Naive thymus-derived CD4-positive, alpha-beta T cell (primary cell): ENCODE measurements around the gene LBHD1. TPM values are rescaled to one million over a fixed set of nuclear protein-coding genes. Genes with fewer than 3 reads are reported as not detected.

ENCODE experiments used
- ATAC-seq: fragments of 150-1000 bp; cut with Tn5 transposase; 2 replicates; pipeline ENCODE4 v1.10.0; 2021; ENCODE audit warnings: mild to moderate bottlenecking, moderate library complexity
- CTCF ChIA-PET: fragments of 350-600 bp; sonication (Branson Sonifier 250); formaldehyde crosslinking; loops from one replicate; lab custom pipeline; 2021; ENCODE audit warnings: antibody characterized with exemption; lab: Charles Lee
- POLR2A ChIA-PET: fragments of 350-600 bp; sonication (Branson Sonifier 250); formaldehyde crosslinking; loops from one replicate; lab custom pipeline; 2021; ENCODE audit warnings: antibody characterized with exemption, inconsistent platforms; lab: Charles Lee
- DNase-seq, 9 donors: peaks; one replicate each; pipeline versions ENCODE4 v3.0.0 to v3.0.0-alpha.2; 2020 to 2022; ENCODE audit warnings: mixed read lengths in 1 of 9
- H3K27ac ChIP-seq: one replicate; pipeline ENCODE4 v1.7.0; 2013; ENCODE audit warnings: mild to moderate bottlenecking, low read depth, low read length, moderate library complexity
- H3K27me3 ChIP-seq, 2 donors: one replicate each; pipeline ENCODE4 v1.7.0; 2013; ENCODE audit warnings: low read length in 2 of 2, mild to moderate bottlenecking in 2 of 2, moderate library complexity in 2 of 2; ENCODE audit not compliant: control insufficient read depth in 2 of 2, insufficient read depth in 2 of 2
- H3K36me3 ChIP-seq, 3 experiments: 1 replicate in 2 of 3; 2 replicates in 1 of 3; pipeline ENCODE4 v1.7.0; 2013; ENCODE audit warnings: low read length in 3 of 3, mild to moderate bottlenecking in 3 of 3, moderate library complexity in 1 of 3; ENCODE audit not compliant: insufficient read depth in 3 of 3, control insufficient read depth in 2 of 3
- H3K4me1 ChIP-seq, 2 donors: one replicate each; pipeline ENCODE4 v1.7.0; 2013; ENCODE audit warnings: low read length in 2 of 2, mild to moderate bottlenecking in 2 of 2, moderate library complexity in 1 of 2; ENCODE audit not compliant: control insufficient read depth in 2 of 2, insufficient read depth in 2 of 2
- H3K4me3 ChIP-seq: 2 replicates; pipeline ENCODE4 v1.7.0; 2013; ENCODE audit warnings: mild to moderate bottlenecking, low read length
- H3K9me3 ChIP-seq, 3 experiments: 1 replicate in 2 of 3; 2 replicates in 1 of 3; pipeline ENCODE4 v1.7.0; 2013; ENCODE audit warnings: low read length in 3 of 3; ENCODE audit not compliant: control insufficient read depth in 2 of 3
- H3K27ac Mint-ChIP-seq, 9 donors: one replicate each; pipeline ENCODE4 v1.8.0; 2020 to 2022; ENCODE audit warnings: mixed read lengths in 9 of 9, mild to moderate bottlenecking in 8 of 9, moderate library complexity in 5 of 9, inconsistent platforms in 2 of 9
- H3K27me3 Mint-ChIP-seq, 5 donors: one replicate each; pipeline ENCODE4 v1.8.0; 2021 to 2022; ENCODE audit warnings: mixed read lengths in 5 of 5, mild to moderate bottlenecking in 1 of 5
- H3K36me3 Mint-ChIP-seq, 5 donors: one replicate each; pipeline ENCODE4 v1.8.0; 2020 to 2022; ENCODE audit warnings: mixed read lengths in 5 of 5, mild to moderate bottlenecking in 3 of 5, inconsistent platforms in 1 of 5
- H3K4me1 Mint-ChIP-seq, 7 donors: one replicate each; pipeline ENCODE4 v1.8.0; 2020 to 2022; ENCODE audit warnings: mixed read lengths in 7 of 7, mild to moderate bottlenecking in 3 of 7, inconsistent platforms in 1 of 7
- H3K4me3 Mint-ChIP-seq, 10 donors: one replicate each; pipeline ENCODE4 v1.8.0; 2020 to 2022; ENCODE audit warnings: mild to moderate bottlenecking in 10 of 10, mixed read lengths in 10 of 10, moderate library complexity in 6 of 10, inconsistent platforms in 2 of 10
- H3K9me3 Mint-ChIP-seq, 11 donors: one replicate each; pipeline ENCODE4 v1.8.0; 2020 to 2022; ENCODE audit warnings: mixed read lengths in 11 of 11, mild to moderate bottlenecking in 4 of 11, inconsistent platforms in 1 of 11, moderate library complexity in 1 of 11
- intact Hi-C, 2 donors: fragments of 100-400 bp; cut with micrococcal nuclease; formaldehyde crosslinking; loops; one replicate each; pipeline ENCODE4 v1.15.1; 2023
- polyA plus RNA-seq, 2 donors: library from polyadenylated mRNA; unstranded; fragments of 300-500 nt; fragmentation: Illumina TruSeq; gene quantifications; one replicate each; pipeline ENCODE4 v1.2.3, GENCODE V29; 2021
- total RNA-seq, 6 experiments: library from RNA in 5 of 6; stranded (reverse) in 5 of 6; gene quantifications; 1 replicate in 5 of 6; 2 replicates in 1 of 6; pipeline ENCODE4 v1.2.3 and lab custom pipeline; 2021 to 2026

Gene LBHD1
- total and polyA plus RNA-seq, 7 experiments from 2014 or later, result 3.5 to 26.4 (median 18.6) TPM

DNA sequence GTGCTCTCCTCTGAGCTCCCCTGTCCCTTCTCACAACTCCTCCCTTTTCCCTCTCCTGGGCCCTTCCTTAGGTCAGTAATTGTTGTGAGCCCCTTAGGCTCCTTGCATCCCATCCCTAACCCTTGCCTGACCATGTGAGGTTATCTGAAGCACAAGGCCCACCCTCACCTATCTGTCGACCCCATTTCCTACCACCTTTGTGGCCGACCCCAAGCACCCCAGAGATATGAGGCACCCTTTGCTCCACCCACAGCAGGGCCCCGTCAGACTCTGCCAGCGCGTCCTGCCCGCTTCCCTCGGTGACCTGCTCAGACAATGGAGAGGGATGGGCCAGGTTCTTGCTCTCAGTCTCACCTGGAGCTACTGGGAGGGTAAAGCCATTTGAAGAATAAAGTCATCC lies 36.7 kb upstream of the LBHD1 start:
- peaks cover 17 to 66% (median 62%) of the 10 kb centered on the region in 7 donors for H3K4me1 Mint-ChIP-seq
- peak overlapping the region; percentile 92 to 99 (median 96) for H3K4me3 Mint-ChIP-seq
- DNase-seq (peak in 3 of 9 donors; percentile 25 to 58 (median 45)), ATAC-seq (peak; percentile 9)
- intact Hi-C loops, result loop anchor here (1.0 to 5.0 kb wide), 24 partner anchors 19 to 964 kb away; partner anchors contain the start of genes GANAB (in 2 of the 2), HNRNPUL2 (in 2 of the 2), INTS5 (in 2 of the 2) and TAF6L (in 2 of the 2)
- peaks cover 0 to 4% (median 0%) of the 10 kb centered on the region in 11 donors for H3K9me3 Mint-ChIP-seq
- Histone ChIP-seq H3K9me3 (no peaks in the 10 kb centered on the region), H3K36me3 (peaks cover 0 to 14% (median 0%) of the 10 kb centered on the region in 3 experiments), H3K27ac (peak overlapping the region; percentile 84), H3K4me3 (peak overlapping the region; percentile 77), H3K4me1 (peaks cover 41 to 57% of the 10 kb centered on the region in 2 donors), H3K27me3 (no peaks in the 10 kb centered on the region)
- ChIA-PET POLR2A (interaction anchor here (0.6 to 13.6 kb wide), 38 partner anchors 8 to 1280 kb away, joined by 3 to 347 read pairs (median 7); partner anchors contain the start of genes C11orf98, CSKMT, EEF1G and GANAB), CTCF (interaction anchor here (1.3 to 1.4 kb wide), 3 partner anchors 19 to 117 kb away, joined by 3 to 6 read pairs (median 4); partner anchors contain the start of genes C11orf98, HNRNPUL2 and TUT1)
- H3K27ac Mint-ChIP-seq, result peak overlapping the region; percentile 94 to 99 (median 97)
- H3K36me3 Mint-ChIP-seq, result peaks cover 0 to 30% (median 8%) of the 10 kb centered on the region in 5 donors
- H3K27me3 Mint-ChIP-seq, result no peaks in the 10 kb centered on the region

DNA sequence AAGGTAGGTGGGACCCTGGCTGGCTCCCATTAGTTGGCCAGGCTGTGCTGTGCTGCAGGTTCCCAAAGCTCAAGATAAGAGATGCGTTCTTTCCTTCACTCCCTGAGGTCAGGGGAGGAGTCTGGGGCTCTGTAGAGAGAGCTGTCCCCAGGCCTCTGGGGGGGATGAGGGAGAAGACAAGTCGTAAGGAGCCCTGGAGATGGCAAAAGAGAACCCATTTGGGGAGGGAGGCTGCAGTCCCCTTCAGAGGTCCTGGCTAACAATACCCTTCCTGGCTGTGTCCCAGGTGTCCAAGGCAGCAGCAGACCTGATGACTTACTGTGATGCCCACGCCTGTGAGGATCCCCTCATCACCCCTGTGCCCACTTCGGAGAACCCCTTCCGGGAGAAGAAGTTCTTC lies 36.3 kb upstream of the LBHD1 start:
- CTCF ChIA-PET, result interaction anchor here (1.3 to 1.4 kb wide), 3 partner anchors 19 to 116 kb away, joined by 3 to 6 read pairs (median 4); partner anchors contain the start of genes C11orf98, HNRNPUL2 and TUT1

DNA sequence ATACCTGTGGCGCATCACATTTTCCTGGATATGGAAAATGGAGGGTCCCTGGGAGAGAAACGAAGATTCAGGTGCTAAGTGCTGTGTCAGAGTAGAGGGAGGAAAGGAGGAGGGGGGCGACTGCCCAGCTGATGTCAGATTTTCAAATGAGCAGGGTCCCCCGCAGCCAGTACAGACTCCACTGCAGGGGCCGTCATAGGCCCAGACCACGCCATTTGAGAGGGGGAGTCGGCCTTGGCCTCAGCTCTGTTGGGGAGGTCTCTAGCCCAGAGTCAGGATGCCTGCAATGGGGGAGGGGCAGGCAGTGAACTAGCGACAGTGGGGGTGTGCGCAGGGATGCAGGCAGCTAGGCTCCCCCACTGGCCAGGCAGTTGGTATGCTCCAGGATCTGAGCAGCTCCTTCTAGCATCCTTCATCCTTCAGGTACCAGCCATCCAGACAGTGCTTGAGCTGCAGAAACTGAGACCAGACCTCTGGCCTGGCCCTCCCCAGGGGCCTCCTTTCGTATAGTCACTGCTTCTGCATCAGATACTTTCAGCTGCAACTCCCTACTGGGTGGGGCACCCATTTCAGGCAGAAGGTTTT lies 35.3 kb upstream of the LBHD1 start, which contains the start of the genes BSCL2 and GNG3:
TSS of gene BSCL2 (minus strand) at position 148 of the 585 bp plus-strand sequence. CDS start 229 bp downstream, outside the sequence.
TSS of gene GNG3 (plus strand) at position 400 of the 585 bp plus-strand sequence. CDS start 620 bp downstream, outside the sequence.
- Mint-ChIP-seq H3K36me3 (peaks cover 0 to 27% (median 8%) of the 10 kb centered on the region in 5 donors), H3K27ac (peak within 1 kb of the TSS; percentile 94 to 99 (median 97)), H3K9me3 (peaks cover 0 to 4% (median 0%) of the 10 kb centered on the region in 11 donors), H3K4me3 (peak within 1 kb of the TSS; percentile 92 to 99 (median 96)), H3K4me1 (peaks cover 17 to 53% (median 48%) of the 10 kb centered on the region in 7 donors), H3K27me3 (no peaks in the 10 kb centered on the region)
- Histone ChIP-seq H3K9me3 (no peaks in the 10 kb centered on the region), H3K36me3 (peaks cover 0 to 5% (median 0%) of the 10 kb centered on the region in 3 experiments), H3K27me3 (no peaks in the 10 kb centered on the region), H3K4me3 (peak within 1 kb of the TSS; percentile 77), H3K27ac (peak within 1 kb of the TSS; percentile 84), H3K4me1 (peaks cover 41 to 46% of the 10 kb centered on the region in 2 donors)
- POLR2A ChIA-PET, result interaction anchor here (0.6 to 13.6 kb wide), 21 partner anchors 16 to 1492 kb away, joined by 3 to 347 read pairs (median 8); partner anchors contain the start of genes C11orf98, CSKMT, EEF1G and EML3
- DNase-seq (no peak), ATAC-seq (no peak)
- CTCF ChIA-PET, result interaction anchor here (1.0 to 2.5 kb wide), 3 partner anchors 26 to 115 kb away, joined by 4 to 10 read pairs (median 4); partner anchors contain the start of gene TUT1
- intact Hi-C loops, result loop anchor here (2.0 to 5.0 kb wide), 2 partner anchors 53 to 965 kb away; partner anchors contain the start of genes ATL3 (in 1 of the 2) and POLR2G (in 1 of the 2)

More for the DNA sequence above, 36.3 kb upstream of the LBHD1 start:
- Histone ChIP-seq H3K9me3 (no peaks in the 10 kb centered on the region), H3K4me1 (peaks cover 41 to 57% of the 10 kb centered on the region in 2 donors), H3K27me3 (no peaks in the 10 kb centered on the region), H3K27ac (peak overlapping the region; percentile 84), H3K4me3 (peak overlapping the region; percentile 77), H3K36me3 (peaks cover 0 to 10% (median 0%) of the 10 kb centered on the region in 3 experiments)
- DNase-seq (no peak), ATAC-seq (no peak)
- Mint-ChIP-seq H3K36me3 (peaks cover 0 to 27% (median 8%) of the 10 kb centered on the region in 5 donors), H3K27me3 (no peaks in the 10 kb centered on the region), H3K9me3 (peaks cover 0 to 4% (median 0%) of the 10 kb centered on the region in 11 donors), H3K27ac (peak overlapping the region; percentile 94 to 99 (median 97)), H3K4me3 (peak overlapping the region; percentile 92 to 99 (median 96)), H3K4me1 (peaks cover 17 to 63% (median 58%) of the 10 kb centered on the region in 7 donors)
- POLR2A ChIA-PET, result interaction anchor here (0.5 to 13.6 kb wide), 36 partner anchors 7 to 313 kb away, joined by 3 to 347 read pairs (median 7); partner anchors contain the start of genes C11orf98, CSKMT, EEF1G and GANAB
- intact Hi-C loops, result loop anchor here in 1 of 2 donors (5.0 kb wide), 1 partner anchor 964 kb away; the partner anchor contains the start of gene ATL3

DNA sequence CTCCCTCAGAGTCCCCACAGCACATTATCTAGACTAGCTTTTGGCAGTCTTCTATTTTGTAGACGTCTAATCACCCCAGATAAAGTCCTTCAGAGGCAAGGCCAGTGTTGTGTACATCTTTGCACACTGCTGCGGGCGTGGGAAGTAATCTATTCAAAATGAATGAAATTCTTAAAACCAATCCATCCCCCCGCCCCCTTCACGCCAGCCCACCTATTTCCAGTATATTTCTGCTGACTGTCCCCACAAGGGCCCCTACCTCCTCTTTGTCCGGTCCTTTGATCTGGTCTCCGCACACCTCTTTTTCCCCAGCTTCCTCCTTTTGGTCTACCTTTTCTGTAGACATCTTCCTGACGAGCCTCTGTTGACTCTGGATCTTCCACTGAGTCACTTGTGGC lies 34.8 kb upstream of the LBHD1 start:
- Mint-ChIP-seq H3K4me3 (peak overlapping the region; percentile 59 to 97 (median 86)), H3K4me1 (peaks cover 17 to 49% (median 44%) of the 10 kb centered on the region in 7 donors), H3K36me3 (peaks cover 0 to 25% (median 5%) of the 10 kb centered on the region in 5 donors), H3K27me3 (no peaks in the 10 kb centered on the region), H3K9me3 (peaks cover 0 to 4% (median 0%) of the 10 kb centered on the region in 11 donors), H3K27ac (peak overlapping the region; percentile 66 to 99 (median 80))
- Histone ChIP-seq H3K4me3 (peak overlapping the region; percentile 74), H3K27ac (peak overlapping the region; percentile 73), H3K9me3 (no peaks in the 10 kb centered on the region), H3K27me3 (no peaks in the 10 kb centered on the region), H3K4me1 (peaks cover 41 to 46% of the 10 kb centered on the region in 2 donors), H3K36me3 (peaks cover 0 to 5% (median 0%) of the 10 kb centered on the region in 3 experiments)
- CTCF ChIA-PET, result interaction anchor here (2.5 kb wide), 1 partner anchor 115 kb away, joined by 10 read pairs; the partner anchor contains the start of gene TUT1
- ATAC-seq (no peak), DNase-seq (no peak)
- intact Hi-C loops, result loop anchor here (1.0 to 5.0 kb wide), 3 partner anchors 54 to 965 kb away; partner anchors contain the start of genes ATL3 (in 1 of the 2), EML3 (in 1 of the 2) and POLR2G (in 1 of the 2)
- POLR2A ChIA-PET, result interaction anchor here (0.6 to 13.6 kb wide), 21 partner anchors 16 to 1493 kb away, joined by 3 to 347 read pairs (median 9); partner anchors contain the start of genes C11orf98, CSKMT, EEF1G and EML3

DNA sequence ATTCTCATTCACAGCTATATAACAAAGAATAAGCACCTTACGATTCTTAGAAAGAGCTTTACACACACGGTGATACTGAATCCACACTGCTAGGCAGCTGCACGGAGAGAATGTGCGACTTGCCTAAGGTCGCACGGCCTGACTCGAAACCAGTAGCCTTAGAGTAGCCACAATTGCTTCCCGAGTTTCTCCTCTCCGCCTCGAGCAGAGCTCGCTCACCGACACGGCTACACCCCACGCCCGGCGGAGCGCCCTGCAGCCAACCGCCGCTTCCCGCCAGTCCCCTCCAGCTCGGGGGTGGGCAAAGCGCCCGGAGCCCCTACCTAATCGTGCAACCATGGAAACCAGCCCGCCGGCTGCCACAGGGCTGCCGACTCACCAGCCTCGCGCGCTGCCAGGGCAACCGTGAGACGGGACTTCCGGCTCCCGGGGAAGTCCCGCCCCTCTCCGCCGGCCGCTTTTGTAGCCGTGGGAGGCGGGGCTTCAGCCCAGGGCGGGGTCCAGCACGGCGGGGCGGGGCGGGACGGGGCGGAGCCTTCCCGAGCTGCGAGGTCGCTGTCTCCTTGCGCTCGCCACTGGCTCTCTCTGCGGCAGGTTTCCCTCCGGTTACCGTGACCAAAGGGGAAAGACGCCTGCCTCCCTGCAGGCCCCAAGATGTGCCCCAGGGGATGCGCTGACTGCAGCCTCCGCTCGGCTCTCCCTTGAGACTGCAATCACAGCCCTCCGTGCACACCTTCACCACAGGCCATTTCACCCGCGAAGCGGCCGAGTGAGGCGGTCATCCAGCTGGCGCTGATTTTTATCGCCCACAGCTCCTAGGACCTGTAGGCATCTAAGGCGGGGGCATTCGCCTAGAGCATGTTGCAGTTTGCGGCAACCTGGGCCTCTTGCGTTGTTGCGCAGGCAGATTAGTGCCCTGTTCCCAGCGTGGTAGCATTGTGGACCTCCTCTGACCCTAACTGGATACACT lies 34.1 kb upstream of the LBHD1 start:
- Histone ChIP-seq H3K27ac (peak overlapping the region; percentile 73), H3K4me3 (peak overlapping the region; percentile 74), H3K27me3 (no peaks in the 10 kb centered on the region), H3K9me3 (no peaks in the 10 kb centered on the region), H3K4me1 (peaks cover 41 to 46% of the 10 kb centered on the region in 2 donors), H3K36me3 (peaks cover 0 to 2% (median 0%) of the 10 kb centered on the region in 3 experiments)
- Mint-ChIP-seq H3K27ac (peak overlapping the region; percentile 69 to 92 (median 87)), H3K4me3 (peak overlapping the region; percentile 83 to 97 (median 90)), H3K36me3 (peaks cover 0 to 23% (median 5%) of the 10 kb centered on the region in 5 donors), H3K27me3 (no peaks in the 10 kb centered on the region), H3K9me3 (peaks cover 0 to 4% (median 0%) of the 10 kb centered on the region in 11 donors), H3K4me1 (peaks cover 17 to 49% (median 44%) of the 10 kb centered on the region in 7 donors)
- peak; percentile 79 for ATAC-seq
- intact Hi-C loops, result loop anchor here (1.0 to 5.0 kb wide), 3 partner anchors 55 to 966 kb away; partner anchors contain the start of genes ATL3 (in 1 of the 2), EML3 (in 1 of the 2) and POLR2G (in 1 of the 2)
- ChIA-PET POLR2A (interaction anchor here (0.6 to 13.6 kb wide), 21 partner anchors 10 to 151 kb away, joined by 3 to 347 read pairs (median 9); partner anchors contain the start of genes C11orf98, CSKMT, EEF1G and EML3), CTCF (interaction anchor here (0.7 to 2.5 kb wide), 4 partner anchors 25 to 114 kb away, joined by 3 to 10 read pairs (median 4); partner anchors contain the start of gene TUT1)
- peak; percentile 86 to 96 (median 90) for DNase-seq
